RKO (cell line): ENCODE data around the gene IL20RA.
"Not testable (repeated sequence)": the region's sequence is repeated elsewhere in the genome, so short reads cannot be mapped to it uniquely, and the experiment has no call there.

Experiments
- DNase-seq: peaks from one replicate; pipeline ENCODE4 v3.0.0-alpha.2; 2016; ENCODE audit warnings: low spot score

Gene IL20RA

GRCh38 chr6:137008204-137008603 is 36.6 kb downstream of the IL20RA start:
- DNase-seq = no peak

- DNase-seq = no peak
Measured at GRCh38 chr6:137006056-137006455, 38.7 kb downstream of the IL20RA start.

GRCh38 chr6:137005073-137005472 is 39.7 kb downstream of the IL20RA start:
- no peak for DNase-seq

- no peak for DNase-seq
Measured at GRCh38 chr6:137002505-137002904, 42.3 kb downstream of the IL20RA start.

GRCh38 chr6:137001977-137002302 is 42.8 kb downstream of the IL20RA start:
- no peak for DNase-seq

- DNase-seq = peak; percentile 21
Measured at GRCh38 chr6:137001299-137001976, 43.3 kb downstream of the IL20RA start.

GRCh38 chr6:137000825-137001224 is 43.9 kb downstream of the IL20RA start:
- DNase-seq = peak; percentile 30

GRCh38 chr6:136995521-136995920 is 49.2 kb downstream of the IL20RA start:
- no peak for DNase-seq

GRCh38 chr6:136994782-136995181 is 50.0 kb downstream of the IL20RA start:
- DNase-seq = no peak

GRCh38 chr6:136992113-136992512 is 52.7 kb downstream of the IL20RA start:
- no peak for DNase-seq

- DNase-seq = no peak
Measured at GRCh38 chr6:136991646-136992045, 53.1 kb downstream of the IL20RA start.

- DNase-seq = no peak
Measured at GRCh38 chr6:136990754-136991153, 54.0 kb downstream of the IL20RA start.

GRCh38 chr6:136990242-136990578 is 54.6 kb downstream of the IL20RA start:
- DNase-seq = no peak

GRCh38 chr6:136989571-136990241 is 55.1 kb downstream of the IL20RA start:
- no peak for DNase-seq

- DNase-seq = no peak
Measured at GRCh38 chr6:136987526-136987925, 57.2 kb downstream of the IL20RA start.

GRCh38 chr6:136985502-136985901 is 59.3 kb downstream of the IL20RA start:
- no peak for DNase-seq

GRCh38 chr6:136984578-136984977 is 60.2 kb downstream of the IL20RA start:
- DNase-seq = no peak

- no peak for DNase-seq
Measured at GRCh38 chr6:136983687-136984086, 61.1 kb downstream of the IL20RA start.

- DNase-seq = no peak
Measured at GRCh38 chr6:136982928-136983327, 61.8 kb downstream of the IL20RA start.

- DNase-seq = no peak
Measured at GRCh38 chr6:136980070-136980469, 64.7 kb downstream of the IL20RA start.

GRCh38 chr6:136979206-136979605 is 65.6 kb downstream of the IL20RA start:
- DNase-seq = no peak

- DNase-seq = no peak
Measured at GRCh38 chr6:136977075-136977474, 67.7 kb downstream of the IL20RA start.

GRCh38 chr6:136975089-136975715 is 69.6 kb downstream of the IL20RA start:
- DNase-seq = no peak

- DNase-seq = not testable (repeated sequence)
Measured at GRCh38 chr6:136973781-136974180, 71.0 kb downstream of the IL20RA start.
